GM18498 (cell line): ENCODE results near the gene PSAPL1.
"Not testable (repeated sequence)": the region's sequence is repeated elsewhere in the genome, so short reads cannot be mapped to it uniquely, and the experiment has no call there.

Experiments used
- ATAC-seq: cut with Tn5 transposase; IDR thresholded peaks from one replicate; pipeline ENCODE4 v1.9.1; 2021; ENCODE audit warnings: mild to moderate bottlenecking, moderate library complexity; ENCODE audit not compliant: unreplicated experiment

PSAPL1 gene

DNA sequence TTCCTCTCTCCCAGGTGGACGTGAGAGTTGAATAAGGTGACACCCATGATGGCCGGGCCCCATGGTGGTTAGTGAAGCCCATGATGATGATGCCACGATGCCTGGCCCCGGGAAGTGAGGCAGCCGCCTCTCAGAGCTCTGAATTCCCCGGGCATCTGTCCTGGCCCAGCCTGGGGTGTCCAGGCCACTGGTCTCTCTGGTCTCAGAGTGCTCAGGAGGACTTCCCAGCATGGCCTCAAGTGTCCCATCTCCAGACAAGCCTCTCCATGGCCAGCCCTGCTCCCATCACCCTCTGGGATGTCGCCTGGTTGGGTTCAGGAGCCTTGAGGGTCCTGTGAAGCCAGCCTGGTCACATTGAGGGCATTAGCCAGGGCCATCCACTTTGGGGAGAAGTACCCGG lies 24.7 kb upstream of the PSAPL1 start:
- ATAC-seq = no peak

GRCh38 chr4:7458477-7458876 lies 23.7 kb upstream of the PSAPL1 start:
- ATAC-seq = no peak

DNA sequence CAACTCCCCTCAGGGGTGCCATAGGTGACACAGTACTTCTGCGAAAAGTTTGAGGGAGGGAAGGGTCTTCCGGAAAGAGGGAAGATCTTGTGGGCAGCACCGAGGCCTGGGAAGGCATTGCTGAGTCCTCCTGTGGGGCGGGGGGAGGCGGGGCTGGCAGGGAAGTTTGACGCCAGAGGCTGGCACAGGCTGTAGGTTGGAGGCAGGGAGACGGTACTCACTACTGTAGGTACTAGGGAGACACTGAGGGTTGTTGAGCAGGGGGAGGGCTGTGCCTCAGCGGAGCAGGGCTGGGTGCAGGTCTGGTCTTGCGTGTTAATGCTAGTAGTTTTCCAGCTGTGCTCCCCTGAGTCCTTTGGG lies 23.3 kb upstream of the PSAPL1 start:
- no peak for ATAC-seq

GRCh38 chr4:7457201-7458065 lies 22.7 kb upstream of the PSAPL1 start:
- no peak for ATAC-seq

GRCh38 chr4:7452802-7453201 lies 18.1 kb upstream of the PSAPL1 start:
- not testable (repeated sequence) for ATAC-seq

- no peak for ATAC-seq
Observed at GRCh38 chr4:7451800-7452199, 17.1 kb upstream of the PSAPL1 start.

DNA sequence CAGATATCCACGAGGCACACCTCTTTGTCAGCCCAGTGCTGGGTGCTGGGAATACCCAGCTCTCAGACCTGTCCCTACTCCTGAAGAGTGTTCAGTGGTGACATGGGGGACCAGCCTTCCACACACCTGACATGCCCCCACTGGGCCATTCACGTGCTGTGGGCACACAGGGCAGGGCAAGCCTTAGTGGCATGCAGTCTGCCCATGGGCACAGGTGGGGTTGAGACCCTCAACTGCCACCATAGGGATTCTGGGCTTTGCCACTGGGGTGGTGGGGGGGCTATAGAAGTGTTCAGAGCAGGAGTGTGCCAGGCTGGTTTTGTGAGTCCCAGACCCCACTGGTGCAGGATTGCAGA lies 16.7 kb upstream of the PSAPL1 start:
- no peak for ATAC-seq

- no peak for ATAC-seq
Observed at GRCh38 chr4:7450775-7451433, 16.2 kb upstream of the PSAPL1 start.

- ATAC-seq = no peak
Observed at GRCh38 chr4:7448036-7448435, 13.3 kb upstream of the PSAPL1 start.

DNA sequence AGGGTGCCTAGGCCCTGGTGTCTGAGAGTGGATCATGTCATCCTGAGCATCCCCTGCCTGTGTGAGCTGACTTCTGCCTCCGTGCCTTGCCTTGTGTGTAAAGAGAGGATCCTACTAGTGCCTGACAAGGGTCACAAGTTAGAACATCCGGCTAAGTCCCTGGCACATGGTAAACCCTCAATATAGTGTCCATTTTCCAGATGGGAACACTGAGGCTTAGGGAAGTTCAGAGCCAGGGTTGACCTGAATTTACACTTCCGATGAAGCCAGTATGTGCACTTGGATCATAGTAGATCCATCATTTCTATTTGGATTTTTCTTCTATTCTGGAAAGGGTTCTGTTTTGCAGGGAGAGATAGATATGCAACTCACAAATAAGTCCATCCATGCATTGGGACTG lies 12.5 kb upstream of the PSAPL1 start:
- no peak for ATAC-seq

- no peak for ATAC-seq
Observed at GRCh38 chr4:7444731-7445130, 10.0 kb upstream of the PSAPL1 start.

- no peak for ATAC-seq
Observed at GRCh38 chr4:7444314-7444713, 9.6 kb upstream of the PSAPL1 start.

DNA sequence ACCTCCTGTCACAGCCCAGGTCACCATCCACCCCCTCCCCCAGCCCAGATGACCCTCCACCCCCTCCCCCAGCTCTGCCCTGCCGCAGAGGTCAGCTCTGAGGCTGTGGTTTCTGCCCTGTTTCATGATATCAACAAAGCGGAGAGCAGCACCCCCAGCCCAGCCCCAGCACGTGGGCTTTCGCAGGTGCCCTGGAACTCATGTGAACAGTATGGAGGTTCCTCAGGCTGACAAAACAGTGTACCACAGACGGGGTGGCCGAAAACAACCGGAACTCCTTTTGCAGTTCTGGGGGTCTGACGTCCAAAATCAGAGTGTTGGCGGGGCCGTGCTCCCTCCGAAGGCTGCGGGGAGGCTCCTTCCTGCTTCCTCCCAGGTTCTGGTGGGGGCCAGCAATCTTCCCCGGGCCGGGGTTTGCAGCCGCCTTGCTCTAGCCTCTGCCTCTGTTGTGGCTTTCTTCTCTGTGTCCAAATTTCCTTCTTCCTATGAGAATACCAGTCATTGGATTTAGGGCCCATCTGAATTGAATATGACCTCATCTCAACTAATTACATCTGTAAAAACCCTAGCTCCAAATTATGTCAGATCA lies 7.9 kb upstream of the PSAPL1 start:
- no peak for ATAC-seq

DNA sequence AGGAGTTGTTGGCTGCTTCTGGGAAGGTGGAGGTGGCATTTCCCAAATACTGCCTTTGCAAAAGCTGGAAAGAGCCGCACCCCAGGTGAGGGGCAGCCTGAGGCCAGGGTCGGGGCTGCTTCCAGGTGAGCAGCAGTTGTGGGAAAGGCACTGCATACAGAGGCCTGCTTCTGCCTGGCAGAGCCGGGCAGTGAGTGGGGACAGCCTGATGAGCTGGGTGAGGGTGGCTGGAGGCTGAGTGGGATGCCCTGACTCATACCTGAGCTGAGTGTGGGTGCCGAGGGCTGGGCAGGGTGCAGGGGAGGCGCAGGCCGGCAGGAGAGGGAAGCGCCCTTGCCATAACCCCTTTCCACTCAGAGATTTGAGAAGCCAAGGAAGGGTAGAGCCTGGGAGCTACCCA lies 6.5 kb upstream of the PSAPL1 start:
- ATAC-seq = no peak

- no peak for ATAC-seq
Observed at GRCh38 chr4:7439699-7440098, 5.0 kb upstream of the PSAPL1 start.

GRCh38 chr4:7436256-7436655 lies 1.5 kb upstream of the PSAPL1 start:
- no peak for ATAC-seq

GRCh38 chr4:7435471-7436061 lies 836 bp upstream of the PSAPL1 start:
- no peak for ATAC-seq

- no peak for ATAC-seq
Observed at GRCh38 chr4:7434141-7434765, 477 bp downstream of the PSAPL1 start.

DNA sequence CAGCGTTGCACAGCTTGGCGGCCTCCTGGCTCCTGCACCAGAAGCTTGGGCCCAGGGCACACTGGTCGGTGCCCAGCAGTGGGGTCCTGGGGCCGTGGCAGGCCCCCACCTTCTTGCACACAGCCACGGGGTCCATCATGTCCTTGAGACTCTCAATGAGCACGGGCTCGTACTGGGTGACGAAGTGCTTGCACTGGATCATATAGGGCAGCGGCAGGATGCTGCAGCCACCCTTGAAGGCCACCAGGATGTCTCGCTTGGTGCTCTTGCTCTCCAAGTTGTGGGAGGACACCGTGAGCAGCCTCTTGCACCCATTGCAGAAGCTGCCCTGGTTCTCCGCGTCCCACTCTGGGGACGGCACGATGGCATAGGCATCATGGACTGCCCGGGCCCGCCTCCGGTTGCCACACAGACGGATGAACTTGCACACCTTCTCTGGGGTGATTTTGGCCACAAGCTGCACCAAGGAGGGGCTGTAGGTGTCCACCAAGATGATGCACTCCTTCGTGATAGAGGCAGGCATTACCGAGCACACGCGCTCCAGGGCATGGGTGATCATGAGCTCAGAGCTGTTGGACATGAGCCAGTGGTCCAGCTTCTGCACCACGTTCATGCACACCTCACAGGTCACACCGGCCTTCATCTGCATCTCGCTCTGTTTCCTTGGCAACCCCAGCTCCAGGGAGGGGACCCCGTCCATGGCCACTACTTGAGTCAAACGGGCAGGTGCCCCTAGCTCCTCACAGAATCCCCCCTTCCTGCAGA lies 1.2 kb downstream of the PSAPL1 start:
- no peak for ATAC-seq

GRCh38 chr4:7432531-7433375 lies 2.0 kb downstream of the PSAPL1 start:
- no peak for ATAC-seq
